ENCODE results near the gene PGC. TPM values are rescaled to one million over a fixed set of nuclear protein-coding genes. Genes with fewer than 3 reads are reported as not detected.

Gene PGC
- total RNA-seq, 3 donors from 2014 or later: 3.2 TPM; not detected in 2

DNA sequence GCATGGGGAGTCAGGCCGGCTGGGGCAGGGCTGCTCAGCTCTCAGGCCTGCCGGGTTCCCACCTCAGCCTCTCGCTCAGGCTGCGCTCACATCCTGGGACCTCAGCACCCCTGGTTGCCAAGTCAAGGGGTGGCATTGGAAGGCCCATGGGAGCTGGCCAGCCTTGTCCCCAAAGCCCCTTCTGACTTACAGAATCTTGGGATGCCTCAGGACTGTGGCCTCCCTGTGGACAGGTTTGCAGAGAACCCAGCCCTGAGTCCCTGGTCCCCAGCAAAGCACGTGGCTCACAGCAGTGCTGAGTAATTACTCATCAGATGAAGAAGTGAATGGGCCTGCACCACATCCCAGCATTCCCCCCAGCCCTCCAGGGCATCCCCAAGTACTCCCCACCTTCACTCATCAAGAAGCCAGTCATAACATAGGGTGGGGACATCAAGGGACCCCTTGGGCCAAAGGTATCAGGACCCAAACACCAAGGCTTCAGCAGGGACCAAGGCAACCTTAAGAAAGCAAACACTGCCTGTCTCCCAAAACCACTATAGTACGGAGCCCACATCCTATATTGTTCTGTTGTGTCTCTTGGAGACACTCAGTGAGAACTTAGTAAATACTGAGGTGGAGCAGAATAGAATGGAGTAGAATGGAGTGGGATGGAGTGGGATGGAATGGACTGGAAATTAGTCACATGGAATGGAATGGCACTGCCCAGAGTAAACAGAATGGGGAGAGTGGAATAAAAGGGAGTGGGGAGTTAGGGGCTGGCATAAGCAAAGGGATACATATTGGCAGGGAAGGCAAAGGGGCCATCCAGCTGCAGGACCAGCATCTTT lies 3.6 kb downstream of the PGC start:
- DNase-seq (ENCODE audit: low spot score in 2 of 2): no peak
- Histone ChIP-seq H3K4me1 (no peaks in the 10 kb centered on the region), H3K36me3 (no peaks in the 10 kb centered on the region), H3K4me3 (no peak overlapping the region), H3K27me3 (no peaks in the 10 kb centered on the region), H3K9me3 (no peaks in the 10 kb centered on the region), H3K27ac (no peak overlapping the region)
- intact Hi-C loops (cut with DNase I; ENCODE audit: low total_unique reads): no loop called here
- no peak for TF ChIP-seq POLR2AphosphoS5 (IDR thresholded peaks at IDR 0.05)
- no peak for TF ChIP-seq POLR2A (IDR thresholded peaks at IDR 0.05)
- TF ChIP-seq, protein P1, sequence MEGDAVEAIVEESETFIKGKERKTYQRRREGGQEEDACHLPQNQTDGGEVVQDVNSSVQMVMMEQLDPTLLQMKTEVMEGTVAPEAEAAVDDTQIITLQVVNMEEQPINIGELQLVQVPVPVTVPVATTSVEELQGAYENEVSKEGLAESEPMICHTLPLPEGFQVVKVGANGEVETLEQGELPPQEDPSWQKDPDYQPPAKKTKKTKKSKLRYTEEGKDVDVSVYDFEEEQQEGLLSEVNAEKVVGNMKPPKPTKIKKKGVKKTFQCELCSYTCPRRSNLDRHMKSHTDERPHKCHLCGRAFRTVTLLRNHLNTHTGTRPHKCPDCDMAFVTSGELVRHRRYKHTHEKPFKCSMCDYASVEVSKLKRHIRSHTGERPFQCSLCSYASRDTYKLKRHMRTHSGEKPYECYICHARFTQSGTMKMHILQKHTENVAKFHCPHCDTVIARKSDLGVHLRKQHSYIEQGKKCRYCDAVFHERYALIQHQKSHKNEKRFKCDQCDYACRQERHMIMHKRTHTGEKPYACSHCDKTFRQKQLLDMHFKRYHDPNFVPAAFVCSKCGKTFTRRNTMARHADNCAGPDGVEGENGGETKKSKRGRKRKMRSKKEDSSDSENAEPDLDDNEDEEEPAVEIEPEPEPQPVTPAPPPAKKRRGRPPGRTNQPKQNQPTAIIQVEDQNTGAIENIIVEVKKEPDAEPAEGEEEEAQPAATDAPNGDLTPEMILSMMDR (IDR thresholded peaks at IDR 0.05): no peak

DNA sequence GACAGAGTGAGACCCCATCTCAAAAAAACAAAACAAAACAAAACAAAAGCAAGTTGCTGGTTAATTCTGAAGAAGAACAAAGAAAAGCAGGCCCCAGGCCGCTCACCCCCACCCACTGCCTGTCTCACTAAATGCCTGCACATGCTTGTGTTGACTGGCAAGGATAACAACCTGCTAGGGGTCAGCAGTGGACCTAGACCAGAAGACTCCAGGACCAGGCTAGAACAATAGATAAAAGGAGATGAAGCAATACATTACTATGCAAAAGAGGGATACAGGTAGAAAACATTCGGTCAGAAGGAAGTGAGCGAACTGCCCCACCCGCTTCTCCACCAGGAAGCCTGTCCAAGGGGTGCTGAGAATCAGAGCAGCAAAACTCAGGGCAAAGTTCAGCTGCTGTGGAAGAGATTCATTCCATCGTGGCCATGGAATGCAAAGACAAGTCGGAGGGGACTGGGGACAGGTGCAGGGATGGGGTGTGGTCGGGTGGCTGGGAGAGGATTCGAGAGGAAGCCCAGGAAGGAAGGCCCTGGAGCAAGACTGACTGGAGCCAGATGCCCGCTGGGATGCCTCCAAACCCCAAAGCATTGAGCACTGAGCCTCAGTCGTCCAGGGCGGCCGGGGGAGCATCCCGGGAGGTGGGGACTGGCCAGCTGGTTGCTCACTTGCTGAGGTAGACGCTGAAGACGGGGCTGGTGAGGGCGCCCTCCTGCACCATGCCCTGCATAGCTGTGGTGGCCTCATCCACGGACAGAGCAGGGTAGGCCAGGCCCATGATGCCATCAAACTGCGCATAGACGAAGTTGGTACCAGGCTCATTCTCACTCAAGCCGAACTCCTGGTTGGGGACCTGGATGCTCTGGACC lies 5.3 kb downstream of the PGC start:
- Histone ChIP-seq H3K27ac (no peak overlapping the region), H3K4me1 (no peaks in the 10 kb centered on the region), H3K4me3 (no peak overlapping the region), H3K36me3 (no peaks in the 10 kb centered on the region), H3K9me3 (no peaks in the 10 kb centered on the region), H3K27me3 (no peaks in the 10 kb centered on the region)
- intact Hi-C loops (cut with DNase I; ENCODE audit: low total_unique reads): no loop called here
- no peak for DNase-seq (ENCODE audit: low spot score in 2 of 2)
- no peak for TF ChIP-seq POLR2AphosphoS5 (IDR thresholded peaks at IDR 0.05)

DNA sequence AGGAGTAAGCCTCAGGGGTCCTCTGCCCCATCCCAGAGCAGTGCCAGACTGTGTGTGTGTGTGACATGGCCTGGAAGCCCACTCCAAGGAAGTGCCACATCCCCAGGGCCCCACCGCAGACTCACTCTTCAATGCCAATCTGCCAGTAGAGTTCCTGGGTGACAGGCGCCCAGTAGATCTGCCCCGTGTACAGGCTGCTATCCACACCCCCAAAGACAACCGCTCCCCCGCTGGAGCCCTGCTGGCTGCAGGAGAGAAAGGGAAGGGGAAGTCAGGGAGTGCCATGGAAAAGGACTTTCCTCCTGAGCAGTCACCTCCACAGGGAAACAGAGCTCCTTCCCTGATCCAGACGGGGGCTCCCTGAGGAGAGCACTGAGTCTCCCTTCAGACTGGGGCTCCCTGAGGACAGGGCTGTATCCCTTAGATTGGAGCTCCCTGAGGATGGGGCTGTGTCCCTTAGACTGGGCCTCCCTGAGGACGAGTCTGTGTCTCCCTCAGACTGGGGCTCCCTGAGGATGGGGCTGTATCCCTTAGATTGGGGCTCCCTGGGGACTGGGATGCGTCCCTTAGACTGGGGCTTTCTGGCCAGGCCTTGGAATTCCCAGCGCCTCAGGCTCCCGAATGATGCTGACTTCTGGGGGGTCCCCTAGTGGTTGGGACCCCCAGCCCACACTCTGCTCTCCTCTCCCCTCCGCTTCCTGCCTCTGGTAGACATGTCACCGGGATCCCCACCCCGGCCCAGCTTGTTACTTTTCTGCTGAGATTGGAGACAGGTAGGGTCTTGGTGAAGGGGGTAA lies 6.6 kb downstream of the PGC start:
- intact Hi-C loops (cut with DNase I; ENCODE audit: low total_unique reads): no loop called here
- Histone ChIP-seq H3K27ac (no peak overlapping the region), H3K36me3 (no peaks in the 10 kb centered on the region), H3K4me1 (no peaks in the 10 kb centered on the region), H3K27me3 (no peaks in the 10 kb centered on the region), H3K4me3 (no peak overlapping the region), H3K9me3 (no peaks in the 10 kb centered on the region)
- TF ChIP-seq POLR2AphosphoS5 (IDR thresholded peaks at IDR 0.05) (no peak), POLR2A (IDR thresholded peaks at IDR 0.05) (no peak)
- TF ChIP-seq, protein P1 (IDR thresholded peaks at IDR 0.05): no peak
- DNase-seq (ENCODE audit: low spot score in 2 of 2): no peak

DNA sequence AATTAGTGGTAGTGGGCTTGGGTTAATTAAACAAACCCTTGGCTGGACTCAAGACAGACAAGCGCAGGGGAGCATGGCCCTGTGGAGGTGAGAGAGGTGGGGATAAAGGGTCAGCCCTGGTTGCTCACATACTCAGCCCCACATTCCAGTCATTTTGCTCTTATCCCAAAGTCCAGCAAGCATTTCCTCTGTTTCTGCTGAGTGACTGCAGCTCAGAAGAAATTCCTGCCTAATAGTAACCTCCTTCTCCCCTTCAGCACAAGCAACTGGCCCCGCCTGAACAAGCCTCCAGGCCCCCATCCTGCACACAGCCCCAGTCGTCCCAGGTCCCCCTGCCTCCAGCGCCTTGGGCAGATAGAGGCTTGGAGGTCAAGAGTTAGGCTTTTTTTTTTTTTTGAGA lies 8.2 kb downstream of the PGC start:
- Histone ChIP-seq H3K27ac (no peak overlapping the region), H3K9me3 (no peaks in the 10 kb centered on the region), H3K36me3 (no peaks in the 10 kb centered on the region), H3K4me1 (no peaks in the 10 kb centered on the region), H3K27me3 (no peaks in the 10 kb centered on the region), H3K4me3 (no peak overlapping the region)
- DNase-seq (ENCODE audit: low spot score in 2 of 2): no peak
- TF ChIP-seq POLR2A (IDR thresholded peaks at IDR 0.05) (no peak), POLR2AphosphoS5 (IDR thresholded peaks at IDR 0.05) (no peak)
- TF ChIP-seq, protein P1 (IDR thresholded peaks at IDR 0.05): no peak
- intact Hi-C loops (cut with DNase I; ENCODE audit: low total_unique reads): no loop called here

DNA sequence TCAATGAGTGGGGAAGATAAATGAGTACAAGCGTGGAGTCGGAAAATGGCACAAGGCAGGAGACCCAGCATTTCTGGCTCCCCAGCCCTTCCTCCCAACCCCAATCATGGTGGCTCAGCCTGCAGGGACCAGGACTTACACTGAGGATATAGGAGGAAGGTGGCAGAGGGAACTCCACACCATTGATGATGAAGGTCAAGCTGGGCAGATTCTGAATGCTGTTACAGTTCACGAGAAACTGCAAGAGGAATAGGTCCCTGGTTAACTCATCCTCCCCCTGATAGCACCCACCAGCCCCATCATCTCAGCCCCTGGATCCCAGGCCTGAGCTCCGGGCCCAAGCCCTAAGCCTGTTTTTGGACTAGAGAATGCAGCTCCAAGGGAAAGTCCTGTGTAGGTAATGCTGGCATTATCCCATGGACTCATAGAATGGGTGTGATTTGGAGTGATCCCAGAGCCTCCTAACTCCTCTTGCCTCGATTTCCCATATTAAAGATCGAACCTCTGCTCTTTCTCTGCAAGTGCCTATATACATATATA lies 9.5 kb downstream of the PGC start:
- no peak for DNase-seq (ENCODE audit: low spot score in 2 of 2)
- Histone ChIP-seq H3K27ac (no peak overlapping the region), H3K27me3 (no peaks in the 10 kb centered on the region), H3K4me3 (no peak overlapping the region), H3K4me1 (peaks cover 0 to 10% of the 10 kb centered on the region in 2 donors), H3K36me3 (no peaks in the 10 kb centered on the region), H3K9me3 (no peaks in the 10 kb centered on the region)
- intact Hi-C loops (cut with DNase I; ENCODE audit: low total_unique reads): no loop called here
- TF ChIP-seq POLR2AphosphoS5 (IDR thresholded peaks at IDR 0.05): no peak
- TF ChIP-seq, protein P1 (IDR thresholded peaks at IDR 0.05): no peak
- TF ChIP-seq POLR2A (IDR thresholded peaks at IDR 0.05): no peak
